Ascending aorta (tissue), 2 donors: ENCODE measurements around the gene SI. TPM values are rescaled to one million over a fixed set of nuclear protein-coding genes. Genes with fewer than 3 reads are reported as not detected.

Experiments used
- DNase-seq, 2 donors: peaks; one replicate each; pipeline ENCODE4 v3.0.0-alpha.2; 2019; ENCODE audit warnings: low spot score in 2 of 2
- H3K27ac ChIP-seq, 2 donors: fragments of 200-600 bp; sonication (generic); one replicate each; pipeline ENCODE4 v1.5.1; 2016 to 2017; ENCODE audit warnings: mild to moderate bottlenecking in 1 of 2
- H3K27me3 ChIP-seq: fragments of 200-600 bp; sonication (generic); one replicate; pipeline ENCODE4 v1.5.1; 2017
- H3K36me3 ChIP-seq, 2 donors: fragments of 200-600 bp; sonication (generic); one replicate each; pipeline ENCODE4 v1.5.1; 2016
- H3K4me1 ChIP-seq, 2 donors: fragments of 200-600 bp; sonication (generic); one replicate each; pipeline ENCODE4 v1.5.1; 2016 to 2017; ENCODE audit warnings: mild to moderate bottlenecking in 1 of 2
- H3K4me3 ChIP-seq, 2 donors: fragments of 200-600 bp; sonication (generic); one replicate each; pipeline ENCODE4 v1.5.1; 2016 to 2017; ENCODE audit warnings: mild to moderate bottlenecking in 1 of 2
- H3K9me3 ChIP-seq, 2 donors: fragments of 200-600 bp; sonication (generic); one replicate each; pipeline ENCODE4 v1.5.1; 2016
- intact Hi-C: fragments of 100-400 bp; cut with DNase I; formaldehyde crosslinking; loops from one replicate; pipeline ENCODE4 v1.15.1; 2023
- total RNA-seq: library from RNA; depleted of rRNA; stranded (reverse); fragments of >200 nt; gene quantifications from one replicate; pipeline ENCODE4 v1.1.0, GENCODE V29; 2016
- TF ChIP-seq, protein P1 (sequence below), 3 experiments: fragments of 200-600 bp in 2 of 3; fragments of 450-650 bp in 1 of 3; sonication (generic) in 2 of 3; IDR thresholded peaks; one replicate each; pipeline ENCODE4 v1.5.1; 2016 to 2019; ENCODE audit warnings: antibody characterized with exemption in 3 of 3, mild to moderate bottlenecking in 1 of 3, moderate library complexity in 1 of 3

SI gene
- total RNA-seq, 1 donor from 2014 or later, result not detected

DNA sequence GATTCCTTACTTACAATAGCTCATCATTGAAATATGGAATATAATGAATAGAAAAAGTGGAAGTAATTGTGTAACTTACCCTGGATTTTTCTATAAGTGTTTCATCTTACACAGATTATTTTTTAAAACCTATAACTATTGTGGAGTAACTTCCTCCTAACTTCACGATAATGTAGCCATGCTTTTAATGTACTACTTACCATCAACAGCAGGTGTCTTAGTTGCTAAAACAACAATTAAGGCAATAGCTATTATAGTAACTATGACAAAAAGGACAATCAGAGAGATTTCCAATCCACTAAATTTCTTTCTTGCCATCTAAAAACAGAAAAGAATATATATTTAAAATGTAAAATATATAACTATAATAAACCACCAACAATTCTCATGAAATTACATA, 2.6 kb downstream of the SI start:
- Histone ChIP-seq H3K4me3 (no peak overlapping the region), H3K27me3 (no peaks in the 10 kb centered on the region), H3K9me3 (no peaks in the 10 kb centered on the region), H3K27ac (no peak overlapping the region), H3K4me1 (no peaks in the 10 kb centered on the region), H3K36me3 (no peaks in the 10 kb centered on the region)
- intact Hi-C loops, result no loop called here
- no peak for DNase-seq
- TF ChIP-seq, protein P1, sequence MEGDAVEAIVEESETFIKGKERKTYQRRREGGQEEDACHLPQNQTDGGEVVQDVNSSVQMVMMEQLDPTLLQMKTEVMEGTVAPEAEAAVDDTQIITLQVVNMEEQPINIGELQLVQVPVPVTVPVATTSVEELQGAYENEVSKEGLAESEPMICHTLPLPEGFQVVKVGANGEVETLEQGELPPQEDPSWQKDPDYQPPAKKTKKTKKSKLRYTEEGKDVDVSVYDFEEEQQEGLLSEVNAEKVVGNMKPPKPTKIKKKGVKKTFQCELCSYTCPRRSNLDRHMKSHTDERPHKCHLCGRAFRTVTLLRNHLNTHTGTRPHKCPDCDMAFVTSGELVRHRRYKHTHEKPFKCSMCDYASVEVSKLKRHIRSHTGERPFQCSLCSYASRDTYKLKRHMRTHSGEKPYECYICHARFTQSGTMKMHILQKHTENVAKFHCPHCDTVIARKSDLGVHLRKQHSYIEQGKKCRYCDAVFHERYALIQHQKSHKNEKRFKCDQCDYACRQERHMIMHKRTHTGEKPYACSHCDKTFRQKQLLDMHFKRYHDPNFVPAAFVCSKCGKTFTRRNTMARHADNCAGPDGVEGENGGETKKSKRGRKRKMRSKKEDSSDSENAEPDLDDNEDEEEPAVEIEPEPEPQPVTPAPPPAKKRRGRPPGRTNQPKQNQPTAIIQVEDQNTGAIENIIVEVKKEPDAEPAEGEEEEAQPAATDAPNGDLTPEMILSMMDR (IDR thresholded peaks at IDR 0.05), result no peak

DNA sequence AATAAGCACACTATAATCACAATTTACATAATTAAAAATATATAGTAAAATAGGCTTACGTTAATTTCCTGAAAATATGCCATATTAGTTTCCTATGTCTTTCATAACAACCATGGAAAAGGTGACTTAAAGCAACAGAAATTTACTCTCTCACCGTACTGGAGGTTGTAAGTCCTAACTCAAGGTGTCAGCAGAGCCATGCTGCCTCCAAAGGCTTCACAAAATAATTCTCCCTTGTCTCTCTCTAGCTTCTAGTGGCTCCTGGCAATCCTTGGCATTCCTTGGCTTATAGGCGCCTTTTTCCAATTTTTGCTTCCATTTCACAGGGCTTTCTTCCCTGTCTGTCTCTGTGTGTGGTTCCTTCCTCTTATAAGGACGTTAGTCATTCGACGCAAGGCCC, 7.6 kb downstream of the SI start:
- no peaks in the 10 kb centered on the region for H3K9me3 ChIP-seq
- TF ChIP-seq, protein P1 (IDR thresholded peaks at IDR 0.05), result no peak
- DNase-seq, result no peak
- intact Hi-C loops, result no loop called here
- no peaks in the 10 kb centered on the region for H3K4me1 ChIP-seq
- no peaks in the 10 kb centered on the region for H3K27me3 ChIP-seq
- no peak overlapping the region for H3K4me3 ChIP-seq
- H3K36me3 ChIP-seq, result no peaks in the 10 kb centered on the region
- no peak overlapping the region for H3K27ac ChIP-seq

DNA sequence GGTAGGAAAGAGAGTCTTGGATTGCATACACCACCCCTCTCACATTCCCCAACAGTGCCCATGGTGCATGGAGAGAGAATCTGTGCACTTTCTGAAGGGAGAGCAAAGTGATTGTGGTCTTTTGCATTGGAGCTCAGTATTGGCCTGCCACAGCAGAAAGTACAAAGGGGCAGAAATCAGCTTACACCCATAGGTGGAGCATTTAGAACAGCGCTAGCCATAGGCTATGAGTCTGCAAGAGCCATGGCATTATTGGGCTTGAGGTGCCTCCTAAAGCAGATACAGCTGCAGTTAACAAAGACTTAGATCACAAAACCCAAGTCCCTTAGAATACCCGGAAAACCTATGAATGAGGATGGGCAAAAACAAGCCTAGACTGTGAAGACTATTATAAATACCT, 21.8 kb downstream of the SI start:
- Histone ChIP-seq H3K27me3 (no peaks in the 10 kb centered on the region), H3K4me1 (no peaks in the 10 kb centered on the region), H3K36me3 (no peaks in the 10 kb centered on the region), H3K9me3 (peaks cover 0 to 4% of the 10 kb centered on the region in 2 donors), H3K27ac (no peak overlapping the region), H3K4me3 (no peak overlapping the region)
- TF ChIP-seq, protein P1 (IDR thresholded peaks at IDR 0.05), result no peak
- DNase-seq, result no peak
- intact Hi-C loops, result no loop called here

DNA sequence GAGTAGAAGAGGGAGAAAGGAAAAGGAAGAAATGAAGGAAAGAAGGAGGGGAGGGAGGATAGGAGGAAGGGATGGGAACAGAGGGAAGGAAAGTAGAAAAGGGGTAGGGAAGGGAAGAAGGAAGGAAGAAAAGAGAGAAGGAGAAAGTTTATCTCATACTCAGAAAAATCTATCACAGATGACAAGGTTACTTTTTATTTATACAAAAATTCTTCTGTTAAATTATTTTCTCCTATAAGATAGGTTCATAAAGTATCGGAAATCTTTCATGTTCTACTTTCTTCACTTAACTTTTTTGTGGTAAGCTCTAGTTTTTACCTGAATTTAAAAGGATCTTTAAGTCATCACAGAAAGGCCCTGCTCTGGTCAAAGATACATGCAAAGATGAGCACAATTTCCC, 38.1 kb downstream of the SI start:
- DNase-seq, result no peak
- Histone ChIP-seq H3K27ac (no peak overlapping the region), H3K4me3 (no peak overlapping the region), H3K27me3 (no peaks in the 10 kb centered on the region), H3K4me1 (no peaks in the 10 kb centered on the region), H3K9me3 (no peaks in the 10 kb centered on the region), H3K36me3 (no peaks in the 10 kb centered on the region)
- intact Hi-C loops, result no loop called here
- TF ChIP-seq, protein P1 (IDR thresholded peaks at IDR 0.05), result no peak

DNA sequence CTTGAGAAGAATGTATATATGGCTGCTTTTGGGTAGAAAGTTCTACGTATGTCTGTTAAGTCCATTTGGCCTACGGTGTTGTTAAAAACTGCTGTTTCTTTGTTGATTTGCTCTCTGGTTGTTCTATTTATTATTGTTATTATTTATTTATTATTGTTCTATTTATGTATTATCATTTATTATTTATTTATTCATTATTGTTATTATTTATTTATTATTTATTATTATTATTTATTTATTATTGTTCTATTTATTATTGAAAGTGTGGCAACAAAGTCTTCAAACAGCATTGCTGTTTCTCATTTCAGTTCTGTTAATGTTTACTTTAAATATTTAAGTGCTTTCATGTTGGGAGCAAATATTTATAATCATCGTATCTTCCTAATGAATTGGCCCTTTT, 66.7 kb downstream of the SI start:
- TF ChIP-seq, protein P1 (IDR thresholded peaks at IDR 0.05), result no peak
- H3K27me3 ChIP-seq, result no peaks in the 10 kb centered on the region
- intact Hi-C loops, result no loop called here
- no peaks in the 10 kb centered on the region for H3K9me3 ChIP-seq
- DNase-seq, result no peak
- no peaks in the 10 kb centered on the region for H3K36me3 ChIP-seq
- H3K4me3 ChIP-seq, result no peak overlapping the region
- H3K27ac ChIP-seq, result no peak overlapping the region
- H3K4me1 ChIP-seq, result no peaks in the 10 kb centered on the region

DNA sequence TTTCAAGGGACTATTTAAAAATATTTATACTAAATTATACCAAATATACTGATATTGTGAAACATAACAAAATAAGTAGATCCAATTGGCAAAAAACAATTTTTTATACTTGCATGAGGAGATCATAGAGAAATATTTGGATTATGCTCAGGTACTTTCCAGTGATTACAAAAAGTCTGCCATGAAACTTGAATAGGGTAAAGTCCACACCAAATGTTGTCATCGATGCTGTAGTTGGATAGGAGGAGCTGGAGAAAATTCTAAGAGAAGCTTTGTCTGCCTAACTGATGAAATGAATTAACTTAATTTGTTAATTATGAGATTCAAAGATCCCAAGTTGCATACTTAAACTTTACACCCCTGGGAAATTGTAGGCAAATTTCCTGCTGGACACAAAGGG, 93.3 kb downstream of the SI start:
- Histone ChIP-seq H3K4me3 (no peak overlapping the region), H3K27ac (no peak overlapping the region), H3K27me3 (no peaks in the 10 kb centered on the region), H3K9me3 (no peaks in the 10 kb centered on the region), H3K4me1 (no peaks in the 10 kb centered on the region), H3K36me3 (no peaks in the 10 kb centered on the region)
- no peak for DNase-seq
- TF ChIP-seq, protein P1 (IDR thresholded peaks at IDR 0.05), result no peak
- intact Hi-C loops, result no loop called here
